DMS153 treated with DMSO at 0.1 percent for 48 hours (cell line): ENCODE results near the gene TMEM63C.
"Not testable (repeated sequence)": the region's sequence is repeated elsewhere in the genome, so short reads cannot be mapped to it uniquely, and the experiment has no call there.

Experiments
- DNase-seq: peaks from one replicate; lab custom pipeline; 2025; ENCODE audit not compliant: unreplicated experiment; lab: John Stamatoyannopoulos, UW

The TMEM63C gene

GRCh38 chr14:77275601-77276017 is 94.0 kb downstream of the TMEM63C start:
- DNase-seq: no peak

DNA sequence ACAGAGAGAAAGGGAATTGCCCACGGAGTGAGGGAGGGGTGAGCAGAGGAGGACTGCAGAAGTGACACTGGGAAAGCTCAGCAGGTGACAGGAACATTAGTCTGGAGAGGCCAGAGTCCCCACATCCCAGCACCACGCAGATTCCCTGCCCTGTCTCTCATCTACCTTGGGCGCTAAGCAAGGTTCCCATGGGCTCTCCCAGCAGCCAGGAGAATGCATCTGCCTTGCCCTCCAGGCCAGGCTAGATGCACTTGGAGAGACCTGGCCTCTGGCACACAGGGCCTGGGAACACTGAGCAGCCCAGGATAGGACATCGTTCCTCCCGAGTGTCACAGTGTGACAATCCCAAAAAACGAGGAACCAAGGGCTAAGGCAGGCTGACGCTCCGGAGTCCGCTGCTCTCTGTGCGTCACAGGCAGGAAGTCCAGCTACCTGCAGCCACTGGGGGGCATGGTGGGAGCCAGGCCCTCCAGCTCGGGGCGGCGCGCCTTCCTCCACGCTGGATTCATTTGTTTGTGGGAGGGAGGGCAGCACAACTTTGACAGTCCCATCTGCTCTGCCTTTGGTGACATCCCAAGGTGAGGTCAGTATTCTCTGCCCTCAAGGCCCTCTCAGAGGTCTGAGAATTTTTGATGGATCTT is 94.8 kb downstream of the TMEM63C start:
- no peak for DNase-seq

DNA sequence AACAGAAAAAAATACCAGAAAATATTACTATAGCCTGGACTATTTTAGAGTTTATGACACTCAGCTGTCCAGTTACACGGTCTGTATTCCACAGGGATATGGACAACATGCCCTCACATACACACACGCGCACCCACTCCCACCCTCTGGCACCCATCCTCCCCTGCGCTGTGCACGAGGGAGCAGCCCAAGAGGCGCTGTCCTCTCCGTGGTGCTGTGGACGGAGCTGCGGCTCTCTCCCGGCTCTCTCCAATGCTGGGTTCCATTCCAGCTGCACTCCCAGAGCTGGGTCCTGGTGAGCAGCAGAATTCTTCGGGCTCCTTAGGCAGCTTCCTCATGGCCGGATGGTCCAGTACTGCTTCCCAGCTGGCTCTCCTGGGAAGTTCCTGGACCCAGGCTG is 95.4 kb downstream of the TMEM63C start:
- no peak for DNase-seq

- no peak for DNase-seq
Observed at GRCh38 chr14:77278461-77279230, 97.0 kb downstream of the TMEM63C start.

DNA sequence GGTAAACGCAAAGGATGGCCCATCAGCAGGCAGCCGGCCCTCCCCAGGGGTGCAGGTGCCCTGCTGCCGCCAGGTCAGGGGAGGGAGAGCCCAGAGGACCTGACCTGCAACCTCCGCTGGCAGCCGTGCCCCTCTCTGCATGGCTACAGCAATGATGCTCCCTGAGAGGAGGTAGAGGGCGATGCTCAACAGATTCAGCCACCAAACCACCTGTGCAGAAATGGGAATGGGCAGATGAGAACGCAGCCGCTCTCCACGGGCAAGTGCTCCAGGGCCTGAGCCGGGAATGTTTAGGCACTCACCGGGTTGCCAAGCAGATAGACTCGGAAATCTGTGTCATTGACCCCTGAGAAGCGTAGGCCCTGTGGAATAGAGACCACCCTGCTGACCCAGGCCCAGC is 98.1 kb downstream of the TMEM63C start:
- no peak for DNase-seq

DNA sequence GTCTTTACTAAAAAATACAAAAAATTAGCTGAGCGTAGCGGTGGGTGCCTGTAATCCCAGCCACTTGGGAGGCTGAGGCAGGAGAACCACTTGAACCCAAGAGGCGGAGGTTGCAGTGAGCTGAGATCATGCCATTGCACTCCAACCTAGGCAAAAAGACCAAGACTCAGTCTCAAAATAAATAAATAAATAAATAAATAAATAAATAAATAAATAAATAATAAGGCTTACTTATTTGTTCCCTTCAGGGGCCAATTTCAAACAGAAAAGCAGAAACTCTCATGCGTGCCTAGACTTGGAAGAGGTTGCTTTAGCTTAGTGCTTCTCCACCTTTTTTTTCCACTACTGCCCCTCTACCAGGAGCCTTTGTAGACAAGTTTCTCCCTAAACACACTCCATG is 99.3 kb downstream of the TMEM63C start:
- not testable (repeated sequence) for DNase-seq

DNA sequence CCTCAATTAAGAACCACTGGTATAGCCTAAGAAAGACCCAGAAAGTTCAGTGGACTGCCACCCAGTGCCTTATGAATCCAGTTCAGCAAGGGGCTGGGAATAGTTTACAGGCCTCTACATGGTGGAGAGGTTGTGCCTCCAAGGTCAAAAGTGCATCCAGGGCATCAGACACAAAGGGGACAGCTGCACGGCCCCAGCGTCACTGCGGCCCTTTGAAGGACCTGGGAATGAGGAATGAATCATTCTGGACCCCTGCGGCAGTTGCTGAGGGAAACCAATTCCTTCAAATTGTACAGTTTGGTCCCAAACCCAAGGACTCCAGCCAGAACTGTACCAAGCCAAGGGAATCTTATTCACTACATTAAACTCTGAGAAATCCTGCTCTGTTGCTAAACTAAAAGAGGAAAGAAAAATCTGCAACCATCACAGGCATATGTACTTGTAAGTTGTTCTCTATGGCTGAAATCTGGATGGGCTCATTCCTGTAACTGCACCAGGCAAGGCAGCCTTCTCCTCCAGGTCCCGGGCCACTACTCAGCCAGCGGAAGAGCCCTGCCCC is 100.3 kb downstream of the TMEM63C start:
- DNase-seq: no peak

- DNase-seq: no peak
Observed at GRCh38 chr14:77284066-77284465, 102.5 kb downstream of the TMEM63C start.

- no peak for DNase-seq
Observed at GRCh38 chr14:77284466-77284865, 102.9 kb downstream of the TMEM63C start.

GRCh38 chr14:77286576-77286975 is 105.0 kb downstream of the TMEM63C start:
- no peak for DNase-seq

- no peak for DNase-seq
Observed at GRCh38 chr14:77290705-77291104, 109.1 kb downstream of the TMEM63C start.

DNA sequence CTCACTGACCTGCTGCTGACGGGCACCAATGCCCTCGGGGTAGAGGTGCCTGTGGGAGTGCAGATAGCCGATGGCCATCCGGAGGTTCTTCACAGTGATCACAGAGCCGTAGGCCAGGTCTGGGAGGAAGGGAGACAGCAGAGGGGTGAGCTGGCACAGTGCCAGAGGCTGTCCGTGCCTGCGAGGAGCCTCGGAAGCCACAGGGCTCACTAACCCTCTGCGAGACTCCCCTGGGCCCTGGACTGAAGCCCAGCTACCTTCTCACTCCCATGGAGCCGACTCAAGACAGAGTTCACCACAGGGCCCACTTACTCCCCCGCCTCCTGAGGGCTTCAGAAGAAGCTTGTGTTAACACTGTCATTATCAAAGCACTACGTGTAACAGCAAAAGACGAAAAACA is 114.6 kb downstream of the TMEM63C start:
- no peak for DNase-seq

- no peak for DNase-seq
Observed at GRCh38 chr14:77296906-77297305, 115.3 kb downstream of the TMEM63C start.

DNA sequence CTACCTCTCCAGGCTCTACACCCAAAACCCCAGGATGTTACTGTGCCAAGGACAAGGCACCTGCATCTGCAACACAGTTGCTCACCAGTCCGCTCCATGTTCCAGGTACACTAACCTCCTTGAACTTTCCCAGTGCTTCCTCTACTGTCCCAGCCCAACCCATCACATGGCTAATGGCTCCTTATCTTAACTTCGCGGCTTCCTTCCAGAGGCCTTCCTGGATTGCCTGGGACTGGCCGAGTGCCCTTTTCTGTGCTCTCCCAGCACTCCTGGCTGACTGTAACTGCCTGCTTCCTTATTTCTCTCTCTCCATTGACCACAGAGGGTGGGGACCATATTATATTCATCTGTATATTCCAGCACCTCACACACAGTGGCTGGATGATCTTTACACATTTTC is 118.2 kb downstream of the TMEM63C start:
- DNase-seq: no peak

DNA sequence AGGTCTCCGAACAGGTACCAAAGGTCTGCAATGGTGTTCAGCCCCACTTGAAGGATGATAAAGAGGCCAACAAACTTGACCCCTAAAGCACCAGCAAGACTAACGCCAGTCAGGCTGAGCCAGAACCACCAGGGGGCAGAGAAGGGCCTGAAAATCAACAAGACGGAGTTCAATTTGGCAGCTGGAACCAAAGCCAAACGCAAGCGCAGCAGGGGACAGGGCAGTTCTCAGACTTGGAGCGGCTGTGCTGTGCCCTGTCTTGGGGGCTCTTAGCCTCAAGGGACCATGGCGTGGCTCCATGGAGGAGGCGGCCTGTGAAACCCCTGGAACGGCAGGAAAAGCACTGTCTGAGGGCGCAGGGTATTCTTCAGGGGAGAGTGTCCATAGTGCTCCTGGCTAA is 119.5 kb downstream of the TMEM63C start:
- no peak for DNase-seq

- no peak for DNase-seq
Observed at GRCh38 chr14:77302926-77303325, 121.3 kb downstream of the TMEM63C start.

DNA sequence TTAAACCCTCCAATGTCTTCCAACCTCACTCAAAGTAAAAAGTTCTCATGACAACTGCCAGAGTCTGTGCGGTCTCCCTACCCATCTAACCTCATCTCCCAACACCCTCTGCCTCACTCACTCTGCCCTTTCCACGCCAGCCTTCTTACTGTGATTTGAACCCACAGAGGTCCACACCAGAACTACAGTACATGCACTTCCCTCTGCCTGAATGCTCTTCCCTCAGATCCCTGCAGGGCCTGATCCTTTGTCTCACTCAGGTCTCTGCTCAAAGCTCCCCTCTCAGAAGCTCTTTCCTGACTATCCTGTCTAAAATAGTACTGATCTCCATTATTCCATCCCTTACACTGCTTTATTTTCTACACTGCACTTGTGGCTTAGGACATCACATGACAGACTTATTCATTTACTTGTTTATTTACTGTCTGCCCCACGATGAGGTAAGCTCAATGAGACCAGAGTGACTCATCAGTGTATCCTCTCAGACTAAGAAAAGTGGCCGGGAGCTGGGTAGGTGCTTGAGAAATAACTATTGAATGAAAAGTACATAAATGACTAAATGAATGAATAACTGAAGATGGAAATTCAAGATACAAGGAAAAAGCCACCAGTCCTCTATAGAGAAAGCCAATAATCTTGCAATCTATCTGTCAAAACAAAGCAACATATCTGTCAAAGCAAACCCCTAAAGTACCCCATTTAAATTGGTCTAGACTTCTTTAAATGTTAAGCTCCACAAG is 122.0 kb downstream of the TMEM63C start:
- peak; percentile 78 for DNase-seq

GRCh38 chr14:77305696-77306095 is 124.1 kb downstream of the TMEM63C start:
- DNase-seq: no peak

- DNase-seq: no peak
Observed at GRCh38 chr14:77306416-77306815, 124.8 kb downstream of the TMEM63C start.

- no peak for DNase-seq
Observed at GRCh38 chr14:77306851-77307496, 125.4 kb downstream of the TMEM63C start.
